Sciatic nerve (tissue), 2 donors: ENCODE results near the gene HDAC4. TPM values are rescaled to one million over a fixed set of nuclear protein-coding genes. Genes with fewer than 3 reads are reported as not detected.
"Not testable (repeated sequence)": the region's sequence is repeated elsewhere in the genome, so short reads cannot be mapped to it uniquely, and the experiment has no call there.

Experiments
- ATAC-seq: fragments of 200-7000 bp; cut with Tn5 transposase; one replicate; pipeline ENCODE4 v1.9.1; 2020; ENCODE audit warnings: mild to moderate bottlenecking, moderate library complexity
- DNase-seq: peaks from one replicate; pipeline ENCODE4 v3.0.0-alpha.2; 2020; ENCODE audit warnings: low spot score
- intact Hi-C: fragments of 100-400 bp; cut with DNase I; formaldehyde crosslinking; loops from one replicate; pipeline ENCODE4 v1.14.2; 2022
- total RNA-seq: library from RNA; stranded (reverse); fragmentation: NEBNext Ultra II Directional; extraction: Animal tissue kit (Norgen Biotek cat#: 25700); gene quantifications from one replicate; pipeline ENCODE4 v1.2.1, GENCODE V29; 2021
- donor health status: DM: no; HTN: no; CAD: no.
- donor health status: DM: no; HTN: no; CAD: no.

The HDAC4 gene
- total RNA-seq, 1 donor from 2014 or later = 99.5 TPM

DNA sequence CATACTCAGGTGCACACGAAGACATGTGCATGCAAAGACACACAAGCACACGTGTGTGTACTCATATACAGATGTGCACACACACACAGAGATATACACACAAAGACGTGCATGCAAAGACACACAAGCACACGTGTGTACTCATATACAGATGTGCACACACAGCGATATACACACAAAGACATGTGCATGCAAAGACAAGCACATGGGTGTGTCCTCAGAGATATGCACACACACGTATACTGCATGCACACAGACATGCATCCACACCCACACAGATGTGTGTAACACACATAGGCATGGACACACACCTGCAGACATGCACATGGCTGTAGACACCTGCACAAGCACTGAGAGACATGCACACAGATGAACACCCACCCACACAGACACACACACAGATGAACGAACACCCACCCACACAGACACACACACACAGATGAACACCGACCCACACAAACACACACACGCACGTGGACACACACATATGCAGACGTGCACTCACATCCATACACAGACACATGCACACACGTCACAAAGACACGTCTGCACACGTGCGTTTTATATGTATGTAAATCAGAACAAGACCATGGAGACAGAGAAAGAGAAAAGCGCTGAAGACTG, 321.0 kb downstream of the HDAC4 start:
- DNase-seq (no peak), ATAC-seq (no peak)
- intact Hi-C loops = no loop called here

DNA sequence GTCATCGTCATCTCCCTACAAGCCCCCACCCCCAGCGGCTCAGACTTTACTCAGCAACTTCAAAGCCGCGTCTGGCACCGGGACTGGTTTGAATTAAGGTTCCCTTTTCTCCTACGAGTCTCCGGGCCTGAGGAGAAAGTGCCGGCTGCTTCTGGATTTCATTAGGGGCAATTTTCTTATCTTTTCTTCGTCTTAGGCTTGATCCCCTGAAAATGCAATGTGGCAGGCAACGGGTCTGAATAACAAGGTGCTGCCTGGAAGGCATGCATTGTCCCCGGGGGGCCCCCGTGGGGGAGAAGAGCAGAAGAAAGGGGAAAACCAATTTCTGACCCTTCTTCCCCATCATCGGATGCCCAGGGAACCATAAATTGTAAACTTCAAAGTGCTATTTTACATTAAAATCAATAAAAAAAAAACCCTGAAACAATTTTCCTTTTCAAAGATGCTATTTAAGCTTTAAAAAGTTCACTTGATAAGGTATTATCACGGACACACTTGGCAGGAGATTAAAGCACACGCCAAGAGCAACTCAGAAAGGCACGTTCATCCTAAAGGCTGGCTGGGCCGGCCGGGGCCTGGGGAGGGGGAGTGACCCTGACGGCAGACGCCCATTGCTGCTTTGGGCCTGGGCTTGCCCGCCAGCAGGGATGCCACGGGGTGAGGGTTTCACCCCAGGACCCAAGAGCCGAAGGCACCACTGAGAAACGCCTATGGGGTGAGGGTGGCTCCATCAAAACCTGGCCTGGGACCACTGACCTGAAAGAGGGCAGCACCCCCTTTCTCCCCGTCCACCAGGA, 322.5 kb downstream of the HDAC4 start:
- no peak for ATAC-seq
- DNase-seq = no peak
- intact Hi-C loops = no loop called here

DNA sequence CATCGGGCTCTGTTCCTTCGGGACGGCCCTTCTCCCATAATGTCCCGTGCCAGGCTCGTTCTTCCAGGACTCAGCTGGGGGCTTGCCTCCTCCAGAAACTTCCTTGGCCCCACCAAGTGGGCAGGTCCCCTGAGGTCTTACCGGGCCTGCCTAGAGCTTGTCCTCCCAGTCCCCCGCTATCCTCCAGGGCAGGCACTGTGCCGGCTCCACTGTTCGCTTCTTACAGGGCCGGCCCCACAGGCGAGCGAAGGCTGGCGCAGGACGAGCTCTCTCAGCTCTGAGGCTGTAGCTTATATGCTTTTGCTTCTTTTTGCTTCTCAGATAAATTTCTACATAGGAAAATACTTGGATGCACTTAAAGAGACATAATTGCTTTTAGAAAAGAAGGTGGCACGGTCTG, 323.6 kb downstream of the HDAC4 start:
- ATAC-seq (no peak), DNase-seq (no peak)
- intact Hi-C loops = no loop called here

- ATAC-seq = peak; percentile 62
- DNase-seq = no peak
- intact Hi-C loops = no loop called here
These were observed 324.7 kb downstream of the HDAC4 start for GRCh38 chr2:239075918-239076758.

- ATAC-seq (no peak), DNase-seq (no peak)
- intact Hi-C loops = no loop called here
These were observed 326.9 kb downstream of the HDAC4 start for GRCh38 chr2:239073745-239074530.

DNA sequence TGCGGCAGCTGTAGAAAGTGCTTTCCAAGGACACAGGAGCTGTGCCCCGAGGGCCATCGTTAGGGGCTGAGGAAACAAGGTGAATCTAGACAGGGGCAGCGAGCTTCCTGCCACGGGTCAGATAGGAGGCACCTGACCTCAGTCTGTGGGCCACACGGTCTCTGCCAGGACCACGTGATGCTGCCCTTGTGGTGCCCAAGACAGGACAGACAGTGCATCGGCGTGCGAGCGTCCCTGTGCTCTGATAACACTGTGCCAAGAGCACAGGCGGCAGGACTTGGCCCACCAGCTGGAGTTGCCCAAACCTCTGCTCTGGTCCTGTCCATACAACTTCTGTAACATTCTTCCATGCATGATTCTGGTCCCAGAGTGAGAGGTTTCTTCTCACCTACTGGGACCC, 327.6 kb downstream of the HDAC4 start:
- ATAC-seq = no peak
- DNase-seq = no peak
- intact Hi-C loops = no loop called here

- intact Hi-C loops = no loop called here
- no peak for ATAC-seq
- no peak for DNase-seq
These were observed 328.0 kb downstream of the HDAC4 start for GRCh38 chr2:239072786-239073185.

- ATAC-seq = no peak
- intact Hi-C loops = no loop called here
- DNase-seq = no peak
These were observed 330.4 kb downstream of the HDAC4 start for GRCh38 chr2:239070466-239070865.

- ATAC-seq, DNase-seq, intact Hi-C loops: not testable (repeated sequence)
These were observed 331.2 kb downstream of the HDAC4 start for GRCh38 chr2:239069362-239070333.

DNA sequence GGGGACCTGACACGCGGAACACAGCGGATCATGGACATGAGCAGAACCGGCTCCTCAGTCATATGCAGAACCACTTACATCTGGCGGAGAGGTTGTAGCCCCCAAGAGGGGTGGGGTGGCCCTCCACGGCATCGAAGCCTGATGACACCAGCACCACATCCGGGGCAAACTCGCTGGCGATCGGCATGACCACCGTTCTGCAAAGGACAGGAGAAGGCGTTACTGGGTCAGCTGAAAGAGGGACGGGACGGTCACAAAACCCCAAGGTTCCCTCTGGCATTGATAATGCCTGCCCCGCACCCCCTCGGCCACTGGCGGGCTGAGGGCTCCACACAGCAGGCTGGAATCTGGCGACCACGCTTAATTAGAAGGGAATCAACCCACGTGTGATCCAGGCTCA, 332.4 kb downstream of the HDAC4 start:
- ATAC-seq (no peak), DNase-seq (no peak)
- intact Hi-C loops = no loop called here

DNA sequence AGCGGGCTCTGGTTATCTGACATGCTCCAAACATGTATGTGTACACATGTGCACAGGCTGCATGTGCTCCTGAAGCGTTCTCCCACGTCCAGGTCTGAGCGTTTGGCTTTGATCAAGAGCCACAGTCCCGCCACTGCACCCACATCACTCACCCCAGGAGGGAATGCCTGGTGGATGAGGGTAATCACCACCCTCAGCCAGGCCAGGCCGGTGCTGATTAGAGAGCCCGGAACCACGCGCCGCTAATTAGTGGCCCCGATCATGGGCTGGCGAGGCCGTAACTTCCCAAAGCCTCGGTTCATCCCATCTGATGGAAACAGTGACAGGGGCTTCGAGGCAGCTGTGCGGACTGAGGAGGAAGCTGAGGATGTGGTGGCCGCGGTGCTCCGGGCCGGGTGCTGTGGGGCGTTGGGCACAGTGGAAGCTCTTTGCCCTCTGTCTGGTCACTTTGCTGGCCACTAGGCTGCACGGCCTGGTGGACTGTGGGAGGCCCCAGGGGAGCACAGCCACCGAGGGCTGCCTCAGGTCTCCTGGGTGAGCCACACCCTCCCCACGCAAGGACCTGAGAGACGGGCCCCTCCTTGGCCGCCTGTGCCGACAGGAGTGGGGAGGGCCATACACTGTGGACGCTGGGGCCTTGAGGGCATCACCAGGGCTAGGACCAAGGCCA, 333.5 kb downstream of the HDAC4 start:
- no peak for DNase-seq
- no peak for ATAC-seq
- intact Hi-C loops = no loop called here

DNA sequence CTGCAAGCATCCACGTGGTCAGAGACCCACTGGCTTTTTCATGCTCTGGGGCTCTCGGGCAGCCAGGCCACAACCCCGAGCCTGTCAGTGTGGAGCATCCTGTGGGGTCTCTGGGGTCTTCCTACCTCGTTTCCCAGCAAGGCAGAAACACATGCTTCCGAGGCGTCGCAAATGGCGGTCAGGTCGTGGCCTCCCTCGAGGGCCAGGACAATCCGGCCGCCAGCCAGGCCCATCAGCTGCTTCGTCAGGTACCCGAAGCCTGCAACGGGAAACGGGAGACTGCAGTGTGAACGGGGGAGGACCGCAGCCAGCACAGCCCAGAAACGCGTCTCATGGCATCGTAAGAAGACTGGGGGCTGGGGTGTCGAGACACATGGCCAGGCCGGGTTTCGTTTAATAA, 334.2 kb downstream of the HDAC4 start:
- ATAC-seq = no peak
- intact Hi-C loops = no loop called here

GRCh38 chr2:239065962-239066361, 334.9 kb downstream of the HDAC4 start:
- DNase-seq (no peak), ATAC-seq (no peak)
- intact Hi-C loops = no loop called here

More for the DNA sequence above, 334.2 kb downstream of the HDAC4 start:
- no peak for DNase-seq

DNA sequence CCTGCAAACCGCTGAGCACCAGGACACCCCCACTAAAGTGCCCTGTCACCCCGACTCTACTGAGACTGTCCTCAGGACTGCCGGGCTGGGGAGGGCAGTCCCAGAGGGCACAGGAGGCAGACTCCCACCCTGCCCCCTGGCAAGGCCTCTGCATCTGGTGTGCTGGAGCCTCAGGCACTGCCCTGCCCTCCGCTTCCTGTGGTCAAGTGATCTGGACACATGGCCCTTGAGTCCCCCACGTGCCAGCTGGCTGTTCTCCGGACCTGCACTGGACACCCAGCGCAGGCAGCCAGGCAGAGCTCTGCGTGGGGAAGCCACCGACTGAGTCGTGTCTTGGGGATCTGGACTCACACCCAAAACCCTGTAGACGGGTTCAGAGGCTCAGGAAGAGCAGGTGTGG, 335.3 kb downstream of the HDAC4 start:
- ATAC-seq (no peak), DNase-seq (no peak)
- intact Hi-C loops = no loop called here

DNA sequence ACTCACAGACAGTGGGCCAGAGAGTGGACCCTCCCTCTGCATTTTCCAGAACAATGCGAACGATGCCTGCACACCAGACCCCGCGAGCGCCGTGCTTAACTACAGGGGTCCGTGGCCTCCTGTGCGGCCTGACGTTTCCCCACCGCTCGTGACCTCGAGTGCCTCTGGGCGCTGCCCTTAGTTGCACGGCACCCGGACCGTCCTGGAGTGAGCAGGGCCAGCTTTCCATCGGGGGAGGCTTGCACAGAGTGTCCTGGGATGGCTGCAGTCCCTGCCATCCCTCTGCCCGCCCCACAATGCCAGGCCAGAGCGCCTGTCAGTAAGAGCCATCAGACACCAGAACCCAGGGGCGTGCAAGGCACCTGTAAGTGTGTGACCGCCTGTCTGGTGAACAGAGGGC, 335.9 kb downstream of the HDAC4 start:
- intact Hi-C loops = no loop called here
- no peak for ATAC-seq
- no peak for DNase-seq

DNA sequence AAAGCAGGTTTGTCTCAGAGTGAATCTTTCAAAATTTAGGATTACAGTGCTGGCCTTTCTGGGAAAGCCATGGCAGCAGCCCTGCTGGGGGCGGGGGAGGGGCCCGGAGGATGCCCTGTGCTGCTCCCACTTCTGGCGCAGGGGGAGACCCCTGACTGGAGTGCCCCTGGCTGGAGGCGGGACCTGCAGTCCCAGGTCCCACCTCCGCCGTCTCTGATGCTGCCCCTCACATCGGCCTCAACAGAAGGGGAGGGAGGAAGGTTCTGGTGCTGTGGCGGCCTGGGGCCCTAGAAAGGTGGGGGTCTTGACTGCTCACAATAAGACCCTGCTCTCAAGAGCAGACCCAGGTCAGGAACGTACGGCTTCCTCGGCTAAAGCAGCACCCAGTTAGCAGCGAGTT, 336.6 kb downstream of the HDAC4 start:
- no peak for ATAC-seq
- intact Hi-C loops = no loop called here
- no peak for DNase-seq

DNA sequence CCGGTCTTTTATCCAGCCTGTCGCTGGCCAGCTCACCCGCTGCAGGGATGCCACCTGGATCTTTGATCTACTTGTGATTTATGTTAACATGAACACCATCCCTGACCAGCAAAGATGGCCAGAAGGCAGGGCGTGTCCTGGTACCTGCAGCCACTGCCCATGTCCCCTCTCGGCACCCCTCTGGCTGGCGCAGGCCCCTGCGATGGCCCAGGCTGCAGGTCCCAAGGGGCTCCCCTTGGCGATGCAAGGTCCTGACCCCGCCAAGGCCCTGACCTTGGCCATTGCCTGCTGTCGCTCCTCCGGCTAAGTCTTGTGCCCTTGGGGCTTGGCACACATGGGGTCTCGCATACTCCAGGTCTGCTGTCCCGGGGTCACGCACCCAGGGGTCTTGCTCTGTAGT, 338.1 kb downstream of the HDAC4 start:
- no peak for DNase-seq
- no peak for ATAC-seq
- intact Hi-C loops = no loop called here
